ENCODE results near the gene KRT5. TPM values are rescaled to one million over a fixed set of nuclear protein-coding genes. Genes with fewer than 3 reads are reported as not detected.

KRT5 gene
- polyA plus RNA-seq, 3 donors = 0.04 TPM; not detected in 2

DNA sequence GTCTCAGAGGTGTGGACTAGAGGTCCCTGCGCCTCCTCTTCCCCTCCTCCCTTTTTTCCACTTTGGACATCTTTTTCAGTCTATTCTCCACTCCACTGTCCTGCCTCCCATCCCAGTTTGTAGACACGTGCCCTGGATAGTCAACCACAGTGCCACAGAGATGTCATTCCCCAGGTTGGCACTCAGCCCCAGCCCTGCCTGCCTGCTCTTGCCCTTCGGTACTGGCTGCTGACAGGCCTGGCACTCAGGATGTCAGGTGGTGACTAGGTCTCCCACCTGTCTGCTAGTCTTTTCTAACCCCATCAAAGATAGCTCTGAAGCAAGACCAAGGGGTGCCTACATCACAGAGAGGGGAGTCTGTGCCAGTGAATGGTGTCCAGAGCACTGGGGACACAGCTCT is 16.9 kb upstream of the KRT5 start:
- H3K9me3 ChIP-seq (replicated peaks in 1 of 2; ENCODE audit: control insufficient read depth in 1 of 2, insufficient read depth in 1 of 2, low read length in 2 of 2) = no peaks in the 10 kb centered on the region
- H3K27ac Mint-ChIP-seq = no peak overlapping the region
- H3K36me3 Mint-ChIP-seq = no peaks in the 10 kb centered on the region
- no peak overlapping the region for H3K4me3 ChIP-seq (replicated peaks in 1 of 3; ENCODE audit: low read depth in 2 of 3, low read length in 3 of 3)
- no peak overlapping the region for H3K4me2 ChIP-seq (replicated peaks; ENCODE audit: extremely low read depth, low read length, poor library complexity, severe bottlenecking)
- WGBS (ENCODE audit: insufficient coverage) = 88% methylated on average over 3 of the region's 3 CpGs
- DNase-seq = no peak
- H3K4me1 Mint-ChIP-seq = peaks cover 4% of the 10 kb centered on the region
- no peak overlapping the region for H2AFZ ChIP-seq (ENCODE audit: insufficient read depth, low read depth, low read length, poor library complexity, severe bottlenecking)
- H3K4me3 Mint-ChIP-seq = no peak overlapping the region
- TF ChIP-seq CTCF (IDR thresholded peaks at IDR 0.05) = no peak
- H3K9ac ChIP-seq (ENCODE audit: insufficient read depth, low read length, poor library complexity, severe bottlenecking) = no peak overlapping the region
- H3K27me3 Mint-ChIP-seq (ENCODE audit: low read depth in 3 of 3) = peaks cover 3 to 7% (median 5%) of the 10 kb centered on the region in 3 donors
- no peak overlapping the region for H3K27ac ChIP-seq (ENCODE audit: low read depth in 1 of 2, low read length in 2 of 2)
- intact Hi-C loops (cut with micrococcal nuclease) = no loop called here
- H3K79me2 ChIP-seq (ENCODE audit: insufficient read depth, low read length) = no peaks in the 10 kb centered on the region
- H3K9me3 Mint-ChIP-seq = peaks cover 0 to 1% (median 0%) of the 10 kb centered on the region in 7 donors
- peaks cover 0 to 5% of the 10 kb centered on the region in 2 donors for H3K4me1 ChIP-seq (ENCODE audit: control insufficient read depth in 1 of 2, insufficient read depth in 2 of 2, low read length in 2 of 2)
- no peaks in the 10 kb centered on the region for H3K36me3 ChIP-seq (replicated peaks in 1 of 2; ENCODE audit: control insufficient read depth in 1 of 2, insufficient read depth in 2 of 2, low read length in 2 of 2)
- no peaks in the 10 kb centered on the region for H3K27me3 ChIP-seq (ENCODE audit: control insufficient read depth in 2 of 2, insufficient read depth in 2 of 2, low read length in 2 of 2)
- no peaks in the 10 kb centered on the region for H4K20me1 ChIP-seq (ENCODE audit: insufficient read depth, low read length)

GRCh38 chr12:52535574-52535973 is 15.4 kb upstream of the KRT5 start:
- 33% methylated on average over 1 of the region's 1 CpG for WGBS (ENCODE audit: insufficient coverage)
- peaks cover 14% of the 10 kb centered on the region for H3K4me1 Mint-ChIP-seq
- no peaks in the 10 kb centered on the region for H3K36me3 Mint-ChIP-seq
- no peak overlapping the region for H3K4me3 ChIP-seq (replicated peaks in 1 of 3; ENCODE audit: low read depth in 2 of 3, low read length in 3 of 3)
- H3K4me2 ChIP-seq (replicated peaks; ENCODE audit: extremely low read depth, low read length, poor library complexity, severe bottlenecking) = no peak overlapping the region
- no peaks in the 10 kb centered on the region for H3K36me3 ChIP-seq (replicated peaks in 1 of 2; ENCODE audit: control insufficient read depth in 1 of 2, insufficient read depth in 2 of 2, low read length in 2 of 2)
- no peak overlapping the region for H2AFZ ChIP-seq (ENCODE audit: insufficient read depth, low read depth, low read length, poor library complexity, severe bottlenecking)
- H3K9me3 Mint-ChIP-seq = peaks cover 0 to 1% (median 0%) of the 10 kb centered on the region in 7 donors
- no peak overlapping the region for H3K27ac Mint-ChIP-seq
- intact Hi-C loops (cut with micrococcal nuclease) = no loop called here
- H3K9me3 ChIP-seq (replicated peaks in 1 of 2; ENCODE audit: control insufficient read depth in 1 of 2, insufficient read depth in 1 of 2, low read length in 2 of 2) = no peaks in the 10 kb centered on the region
- peaks cover 3 to 4% (median 3%) of the 10 kb centered on the region in 3 donors for H3K27me3 Mint-ChIP-seq (ENCODE audit: low read depth in 3 of 3)
- H3K27ac ChIP-seq (ENCODE audit: low read depth in 1 of 2, low read length in 2 of 2) = no peak overlapping the region
- no peak for TF ChIP-seq CTCF (IDR thresholded peaks at IDR 0.05)
- no peak overlapping the region for H3K9ac ChIP-seq (ENCODE audit: insufficient read depth, low read length, poor library complexity, severe bottlenecking)
- H3K79me2 ChIP-seq (ENCODE audit: insufficient read depth, low read length) = no peaks in the 10 kb centered on the region
- H3K27me3 ChIP-seq (ENCODE audit: control insufficient read depth in 2 of 2, insufficient read depth in 2 of 2, low read length in 2 of 2) = no peaks in the 10 kb centered on the region
- DNase-seq = no peak
- no peaks in the 10 kb centered on the region for H4K20me1 ChIP-seq (ENCODE audit: insufficient read depth, low read length)
- H3K4me1 ChIP-seq (ENCODE audit: control insufficient read depth in 1 of 2, insufficient read depth in 2 of 2, low read length in 2 of 2) = peaks cover 10 to 18% of the 10 kb centered on the region in 2 donors
- no peak overlapping the region for H3K4me3 Mint-ChIP-seq

Measured in CD14-positive monocyte (primary cell).